Measurements from ENCODE around the gene LIME1.

GRCh38 chr20:63696306-63696627 is 40.2 kb upstream of the LIME1 start:
- TF ChIP-seq GATA3 (IDR thresholded peaks at IDR 0.05; ENCODE audit: low read depth, low read length) (no peak), GATA2 (IDR thresholded peaks at IDR 0.05; ENCODE audit: low read depth, low read length) (no peak)

Measured in SH-SY5Y (cell line).